ENCODE data around the gene RPL10A.

GRCh38 chr6:35505999-35506412 is 37.8 kb downstream of the RPL10A start:
- TF ChIP-seq CTCF (IDR thresholded peaks at IDR 0.05): no peak
- no peak for TF ChIP-seq POLR2A (IDR thresholded peaks at IDR 0.05)
